ENCODE data around the gene CHRD.

Gene CHRD

GRCh38 chr3:184414418-184415202 lies 34.8 kb downstream of the CHRD start:
- no peaks in the 10 kb centered on the region for H3K79me1 ChIP-seq (replicated peaks; ENCODE audit: low read length, poor library complexity, severe bottlenecking)
- no peak for DNase-seq
- peaks cover 4% of the 10 kb centered on the region for H3K4me1 ChIP-seq (ENCODE audit: control insufficient read depth, insufficient read depth, low read depth, low read length)
- H3K9me3 ChIP-seq (ENCODE audit: control insufficient read depth, low read length), result no peaks in the 10 kb centered on the region
- H3K27ac ChIP-seq (ENCODE audit: low read length, poor library complexity, severe bottlenecking), result no peak overlapping the region
- no peak overlapping the region for H3K9ac ChIP-seq (ENCODE audit: low read length)
- no peak overlapping the region for H3K4me2 ChIP-seq (ENCODE audit: low read length, poor library complexity, severe bottlenecking)
- no peak overlapping the region for H2BK12ac ChIP-seq (ENCODE audit: low read length in 2 of 2)
- H4K8ac ChIP-seq (ENCODE audit: low read length), result peak overlapping the region; percentile 14
- 92% methylated on average over 16 of the region's 16 CpGs for WGBS
- no peak overlapping the region for H2AFZ ChIP-seq (ENCODE audit: low read depth, low read length)
- no peak overlapping the region for H2BK15ac ChIP-seq (ENCODE audit: low read depth, poor library complexity, severe bottlenecking)
- no peak overlapping the region for H2BK120ac ChIP-seq (ENCODE audit: low read depth, low read length)
- H3K23ac ChIP-seq (ENCODE audit: low read length in 2 of 2), result no peak overlapping the region
- H3K36me3 ChIP-seq (ENCODE audit: control insufficient read depth in 1 of 2, insufficient read depth in 2 of 2, low read depth in 1 of 2, low read length in 2 of 2), result no peaks in the 10 kb centered on the region
- H3K27me3 ChIP-seq (ENCODE audit: control insufficient read depth in 1 of 2, insufficient read depth in 1 of 2, low read length in 2 of 2), result peaks cover 0 to 6% of the 10 kb centered on the region in 2 experiments
- peak overlapping the region; percentile 57 for H4K91ac ChIP-seq (ENCODE audit: low read length)
- H3K4ac ChIP-seq (ENCODE audit: low read depth in 1 of 2, low read length in 2 of 2), result peak overlapping the region in 1 of 2 experiments; percentile 31
- no peak overlapping the region for H3K4me3 ChIP-seq (ENCODE audit: insufficient read depth in 1 of 2, low read depth in 1 of 2, low read length in 2 of 2)
- H3K14ac ChIP-seq (ENCODE audit: low read length in 2 of 2), result peak overlapping the region in 1 of 2 experiments; percentile 37
- H2AK5ac ChIP-seq (ENCODE audit: low read length, severe bottlenecking), result no peak overlapping the region
- H3K18ac ChIP-seq (ENCODE audit: low read depth in 1 of 2, low read length in 2 of 2), result no peak overlapping the region
- H2BK5ac ChIP-seq (ENCODE audit: low read depth, low read length, poor library complexity, severe bottlenecking), result no peak overlapping the region

GRCh38 chr3:184415203-184415490 lies 35.3 kb downstream of the CHRD start:
- H3K79me1 ChIP-seq (replicated peaks; ENCODE audit: low read length, poor library complexity, severe bottlenecking), result no peaks in the 10 kb centered on the region
- no peak for DNase-seq
- no peak overlapping the region for H2AFZ ChIP-seq (ENCODE audit: low read depth, low read length)
- H3K4ac ChIP-seq (ENCODE audit: low read depth in 1 of 2, low read length in 2 of 2), result no peak overlapping the region
- H2BK12ac ChIP-seq (ENCODE audit: low read length in 2 of 2), result no peak overlapping the region
- H3K4me2 ChIP-seq (ENCODE audit: low read length, poor library complexity, severe bottlenecking), result no peak overlapping the region
- H4K8ac ChIP-seq (ENCODE audit: low read length), result no peak overlapping the region
- peaks cover 0 to 3% of the 10 kb centered on the region in 2 experiments for H3K27me3 ChIP-seq (ENCODE audit: control insufficient read depth in 1 of 2, insufficient read depth in 1 of 2, low read length in 2 of 2)
- no peak overlapping the region for H2AK5ac ChIP-seq (ENCODE audit: low read length, severe bottlenecking)
- no peak overlapping the region for H3K9ac ChIP-seq (ENCODE audit: low read length)
- H2BK15ac ChIP-seq (ENCODE audit: low read depth, poor library complexity, severe bottlenecking), result no peak overlapping the region
- H3K23ac ChIP-seq (ENCODE audit: low read length in 2 of 2), result no peak overlapping the region
- 67% methylated on average over 1 of the region's 4 CpGs for WGBS
- no peak overlapping the region for H4K91ac ChIP-seq (ENCODE audit: low read length)
- no peak overlapping the region for H2BK120ac ChIP-seq (ENCODE audit: low read depth, low read length)
- no peak overlapping the region for H3K4me3 ChIP-seq (ENCODE audit: insufficient read depth in 1 of 2, low read depth in 1 of 2, low read length in 2 of 2)
- no peak overlapping the region for H3K27ac ChIP-seq (ENCODE audit: low read length, poor library complexity, severe bottlenecking)
- no peaks in the 10 kb centered on the region for H3K36me3 ChIP-seq (ENCODE audit: control insufficient read depth in 1 of 2, insufficient read depth in 2 of 2, low read depth in 1 of 2, low read length in 2 of 2)
- H3K14ac ChIP-seq (ENCODE audit: low read length in 2 of 2), result no peak overlapping the region
- no peak overlapping the region for H2BK5ac ChIP-seq (ENCODE audit: low read depth, low read length, poor library complexity, severe bottlenecking)
- H3K9me3 ChIP-seq (ENCODE audit: control insufficient read depth, low read length), result no peaks in the 10 kb centered on the region
- H3K4me1 ChIP-seq (ENCODE audit: control insufficient read depth, insufficient read depth, low read depth, low read length), result peaks cover 4% of the 10 kb centered on the region
- H3K18ac ChIP-seq (ENCODE audit: low read depth in 1 of 2, low read length in 2 of 2), result no peak overlapping the region

- H3K14ac ChIP-seq (ENCODE audit: low read length in 2 of 2), result no peak overlapping the region
- H3K9me3 ChIP-seq (ENCODE audit: control insufficient read depth, low read length), result peaks cover 1% of the 10 kb centered on the region
- H4K8ac ChIP-seq (ENCODE audit: low read length), result no peak overlapping the region
- no peak overlapping the region for H2BK15ac ChIP-seq (ENCODE audit: low read depth, poor library complexity, severe bottlenecking)
- 34% methylated on average over 11 of the region's 14 CpGs for WGBS
- H2AFZ ChIP-seq (ENCODE audit: low read depth, low read length), result no peak overlapping the region
- peaks cover 0 to 3% of the 10 kb centered on the region in 2 experiments for H3K27me3 ChIP-seq (ENCODE audit: control insufficient read depth in 1 of 2, insufficient read depth in 1 of 2, low read length in 2 of 2)
- peaks cover 4% of the 10 kb centered on the region for H3K4me1 ChIP-seq (ENCODE audit: control insufficient read depth, insufficient read depth, low read depth, low read length)
- H3K9ac ChIP-seq (ENCODE audit: low read length), result no peak overlapping the region
- H2BK12ac ChIP-seq (ENCODE audit: low read length in 2 of 2), result no peak overlapping the region
- H2BK5ac ChIP-seq (ENCODE audit: low read depth, low read length, poor library complexity, severe bottlenecking), result no peak overlapping the region
- no peak overlapping the region for H4K91ac ChIP-seq (ENCODE audit: low read length)
- no peaks in the 10 kb centered on the region for H3K36me3 ChIP-seq (ENCODE audit: control insufficient read depth in 1 of 2, insufficient read depth in 2 of 2, low read depth in 1 of 2, low read length in 2 of 2)
- peak; percentile 54 for DNase-seq
- no peak overlapping the region for H3K18ac ChIP-seq (ENCODE audit: low read depth in 1 of 2, low read length in 2 of 2)
- H3K4me2 ChIP-seq (ENCODE audit: low read length, poor library complexity, severe bottlenecking), result no peak overlapping the region
- H2BK120ac ChIP-seq (ENCODE audit: low read depth, low read length), result no peak overlapping the region
- H2AK5ac ChIP-seq (ENCODE audit: low read length, severe bottlenecking), result no peak overlapping the region
- no peak overlapping the region for H3K27ac ChIP-seq (ENCODE audit: low read length, poor library complexity, severe bottlenecking)
- no peak overlapping the region for H3K4ac ChIP-seq (ENCODE audit: low read depth in 1 of 2, low read length in 2 of 2)
- no peak overlapping the region for H3K23ac ChIP-seq (ENCODE audit: low read length in 2 of 2)
- H3K79me1 ChIP-seq (replicated peaks; ENCODE audit: low read length, poor library complexity, severe bottlenecking), result no peaks in the 10 kb centered on the region
- no peak overlapping the region for H3K4me3 ChIP-seq (ENCODE audit: insufficient read depth in 1 of 2, low read depth in 1 of 2, low read length in 2 of 2)
These were observed 37.9 kb downstream of the CHRD start for GRCh38 chr3:184417619-184418327.

GRCh38 chr3:184419171-184419570 lies 39.3 kb downstream of the CHRD start:
- no peak overlapping the region for H3K18ac ChIP-seq (ENCODE audit: low read depth in 1 of 2, low read length in 2 of 2)
- H3K27me3 ChIP-seq (ENCODE audit: control insufficient read depth in 1 of 2, insufficient read depth in 1 of 2, low read length in 2 of 2), result peaks cover 0 to 12% of the 10 kb centered on the region in 2 experiments
- H2AK5ac ChIP-seq (ENCODE audit: low read length, severe bottlenecking), result no peak overlapping the region
- no peak overlapping the region for H4K8ac ChIP-seq (ENCODE audit: low read length)
- no peak for DNase-seq
- no peak overlapping the region for H3K23ac ChIP-seq (ENCODE audit: low read length in 2 of 2)
- H3K9me3 ChIP-seq (ENCODE audit: control insufficient read depth, low read length), result peaks cover 5% of the 10 kb centered on the region
- no peak overlapping the region for H3K4ac ChIP-seq (ENCODE audit: low read depth in 1 of 2, low read length in 2 of 2)
- no peak overlapping the region for H4K91ac ChIP-seq (ENCODE audit: low read length)
- H2BK5ac ChIP-seq (ENCODE audit: low read depth, low read length, poor library complexity, severe bottlenecking), result no peak overlapping the region
- H2BK120ac ChIP-seq (ENCODE audit: low read depth, low read length), result no peak overlapping the region
- H3K9ac ChIP-seq (ENCODE audit: low read length), result no peak overlapping the region
- no peak overlapping the region for H2BK15ac ChIP-seq (ENCODE audit: low read depth, poor library complexity, severe bottlenecking)
- H3K14ac ChIP-seq (ENCODE audit: low read length in 2 of 2), result no peak overlapping the region
- H3K36me3 ChIP-seq (ENCODE audit: control insufficient read depth in 1 of 2, insufficient read depth in 2 of 2, low read depth in 1 of 2, low read length in 2 of 2), result no peaks in the 10 kb centered on the region
- 72% methylated on average over 5 of the region's 5 CpGs for whole genome bisulfite sequencing
- no peak overlapping the region for H3K27ac ChIP-seq (ENCODE audit: low read length, poor library complexity, severe bottlenecking)
- peaks cover 4% of the 10 kb centered on the region for H3K4me1 ChIP-seq (ENCODE audit: control insufficient read depth, insufficient read depth, low read depth, low read length)
- no peak overlapping the region for H3K4me2 ChIP-seq (ENCODE audit: low read length, poor library complexity, severe bottlenecking)
- H3K4me3 ChIP-seq (ENCODE audit: insufficient read depth in 1 of 2, low read depth in 1 of 2, low read length in 2 of 2), result no peak overlapping the region
- H3K79me1 ChIP-seq (replicated peaks; ENCODE audit: low read length, poor library complexity, severe bottlenecking), result no peaks in the 10 kb centered on the region
- H2AFZ ChIP-seq (ENCODE audit: low read depth, low read length), result no peak overlapping the region
- H2BK12ac ChIP-seq (ENCODE audit: low read length in 2 of 2), result no peak overlapping the region

Measured in mesenchymal stem cell (in vitro differentiated cells and primary cell).